Cortex of kidney (tissue), 1 donor: ENCODE measurements around the gene EFNB3.

Experiments used
- DNase-seq: peaks from one replicate; lab custom pipeline; 2025; lab: John Stamatoyannopoulos, UW

The EFNB3 gene, protein sequence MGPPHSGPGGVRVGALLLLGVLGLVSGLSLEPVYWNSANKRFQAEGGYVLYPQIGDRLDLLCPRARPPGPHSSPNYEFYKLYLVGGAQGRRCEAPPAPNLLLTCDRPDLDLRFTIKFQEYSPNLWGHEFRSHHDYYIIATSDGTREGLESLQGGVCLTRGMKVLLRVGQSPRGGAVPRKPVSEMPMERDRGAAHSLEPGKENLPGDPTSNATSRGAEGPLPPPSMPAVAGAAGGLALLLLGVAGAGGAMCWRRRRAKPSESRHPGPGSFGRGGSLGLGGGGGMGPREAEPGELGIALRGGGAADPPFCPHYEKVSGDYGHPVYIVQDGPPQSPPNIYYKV

DNA sequence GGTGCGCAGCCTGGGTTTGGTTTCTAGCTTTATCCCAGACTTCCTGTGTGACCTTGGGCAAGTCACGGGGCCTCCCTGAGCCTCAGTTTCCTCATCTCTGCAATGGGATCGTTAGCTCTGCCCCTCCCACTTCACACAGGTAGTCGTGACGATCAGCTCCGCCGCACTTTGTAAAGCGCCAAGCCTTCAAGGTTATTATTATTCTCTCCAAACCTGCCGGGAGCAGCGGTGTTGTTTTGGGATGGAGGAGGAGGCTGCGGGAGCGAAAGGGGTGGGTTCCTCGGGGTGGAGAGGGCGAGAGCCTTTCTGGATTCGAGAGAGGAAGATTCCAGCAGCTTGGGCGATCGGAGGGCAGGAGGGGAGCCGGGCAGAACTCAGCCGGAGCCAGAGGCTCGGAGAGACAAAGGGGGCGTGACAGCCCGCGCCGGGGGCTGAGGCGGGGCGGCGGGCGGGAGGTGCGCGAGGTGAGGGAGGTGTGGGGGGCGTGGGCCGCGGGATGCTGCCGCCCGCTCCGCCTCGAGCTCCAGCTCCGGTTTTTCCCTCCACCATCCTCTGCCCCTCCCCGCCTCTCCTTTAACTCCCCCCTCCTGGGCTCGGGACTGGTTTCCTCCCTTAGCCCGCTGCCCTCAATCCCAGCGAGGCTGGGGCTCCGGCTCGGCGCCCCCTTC is at the start of gene EFNB3:
EFNB3 (plus strand) TSS at position 602 of the 668 bp plus-strand sequence. CDS start 397 bp downstream, outside the sequence.
- no peak for DNase-seq

DNA sequence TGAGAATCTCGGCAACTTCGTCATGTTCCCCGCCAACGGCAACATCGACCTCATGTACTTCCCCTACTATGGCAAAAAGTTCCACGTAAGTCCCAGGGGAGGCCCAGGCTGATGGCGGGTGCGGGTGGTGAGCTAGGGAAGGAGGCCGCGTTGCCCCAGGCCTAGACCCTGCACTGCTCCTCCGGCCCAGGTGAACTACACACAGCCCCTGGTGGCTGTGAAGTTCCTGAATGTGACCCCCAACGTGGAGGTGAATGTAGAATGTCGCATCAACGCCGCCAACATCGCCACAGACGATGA is 49.5 kb upstream of the EFNB3 start:
- DNase-seq, result no peak

DNA sequence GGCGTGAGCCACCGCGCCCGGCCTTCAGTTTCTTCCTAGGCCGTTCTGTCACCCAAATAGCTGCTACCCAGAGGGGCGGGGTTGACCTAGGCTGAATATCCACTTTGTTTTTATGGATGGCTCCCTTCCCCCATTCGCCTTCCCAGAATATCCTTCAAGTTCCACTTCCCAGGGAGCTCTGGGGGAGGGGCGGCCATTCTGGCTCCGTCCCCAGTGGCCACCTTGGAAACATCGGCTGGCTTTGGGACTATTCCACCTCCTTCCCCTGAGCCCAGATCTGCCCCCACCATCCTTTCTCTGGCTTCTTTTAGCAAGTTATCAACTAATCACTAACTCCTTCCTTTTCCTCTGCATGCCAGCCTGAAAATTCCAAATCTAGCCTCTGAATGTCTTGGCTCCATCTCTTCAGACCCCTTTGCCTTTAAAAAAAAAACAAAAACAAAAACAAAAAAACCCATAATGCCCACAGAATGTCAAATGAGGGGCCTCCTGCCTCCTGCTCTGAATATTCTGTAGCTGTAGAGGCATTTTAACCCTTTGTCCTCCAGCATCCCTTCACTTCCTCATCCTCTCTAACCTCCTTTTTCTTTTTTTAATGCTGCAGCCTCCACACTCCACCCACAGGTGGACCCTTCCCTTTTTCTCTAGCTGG is 47.9 kb upstream of the EFNB3 start:
- no peak for DNase-seq

DNA sequence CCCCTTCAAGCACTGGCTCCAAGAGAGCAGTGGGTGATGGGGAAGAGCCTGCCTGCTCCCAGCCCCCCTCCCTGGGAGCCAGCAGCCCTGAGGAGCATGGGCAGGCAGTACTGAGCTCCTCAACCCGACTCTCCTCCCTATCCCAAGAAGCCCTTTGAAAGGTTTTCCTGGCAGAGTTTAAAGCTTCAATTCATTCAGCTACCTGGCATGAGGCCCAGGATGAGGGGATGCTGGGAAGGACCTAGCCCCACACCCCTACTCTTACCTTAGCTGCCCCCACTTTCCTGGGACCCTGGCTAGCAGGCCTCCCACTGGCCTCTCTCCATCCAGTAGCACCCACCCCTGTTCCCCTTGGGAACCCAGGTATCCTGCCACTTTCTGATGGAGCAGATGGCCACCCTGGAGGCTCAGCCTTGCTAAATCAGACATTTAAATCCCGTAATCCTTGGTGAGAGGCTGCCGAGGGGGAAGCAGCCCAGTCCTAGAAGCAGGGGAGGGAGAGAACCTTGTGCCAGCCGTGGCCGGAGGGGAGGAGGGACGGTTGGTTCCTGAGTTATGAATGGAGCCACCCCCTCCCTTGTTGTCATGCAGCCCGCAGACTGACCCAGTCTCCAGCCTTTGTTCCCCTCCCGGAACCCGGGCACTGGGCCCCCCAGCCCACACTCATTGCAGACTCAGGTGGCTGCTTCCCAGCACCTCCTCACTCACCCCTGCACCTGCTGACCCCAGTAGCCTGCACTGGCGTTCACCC is 37.2 kb upstream of the EFNB3 start:
- no peak for DNase-seq

DNA sequence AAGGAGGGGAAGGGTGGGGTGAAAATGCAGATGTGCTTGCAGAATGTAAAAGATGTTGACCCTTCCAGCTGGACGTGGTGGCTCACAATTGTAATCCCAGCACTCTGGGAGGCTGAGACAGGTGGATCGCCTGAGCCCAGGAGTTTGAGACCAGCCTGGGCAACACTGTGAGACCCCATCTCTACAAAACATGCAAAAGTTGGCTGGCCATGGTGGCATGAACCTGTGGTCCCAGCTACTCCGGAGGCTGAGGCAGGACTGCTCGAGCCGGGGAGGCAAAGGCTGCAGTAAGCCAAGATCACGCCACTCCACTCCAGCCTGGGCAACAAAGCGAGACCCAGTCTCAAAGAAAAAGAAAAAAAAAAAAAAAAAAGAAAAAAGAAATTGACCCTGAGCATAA is 36.5 kb upstream of the EFNB3 start:
- DNase-seq, result no peak

DNA sequence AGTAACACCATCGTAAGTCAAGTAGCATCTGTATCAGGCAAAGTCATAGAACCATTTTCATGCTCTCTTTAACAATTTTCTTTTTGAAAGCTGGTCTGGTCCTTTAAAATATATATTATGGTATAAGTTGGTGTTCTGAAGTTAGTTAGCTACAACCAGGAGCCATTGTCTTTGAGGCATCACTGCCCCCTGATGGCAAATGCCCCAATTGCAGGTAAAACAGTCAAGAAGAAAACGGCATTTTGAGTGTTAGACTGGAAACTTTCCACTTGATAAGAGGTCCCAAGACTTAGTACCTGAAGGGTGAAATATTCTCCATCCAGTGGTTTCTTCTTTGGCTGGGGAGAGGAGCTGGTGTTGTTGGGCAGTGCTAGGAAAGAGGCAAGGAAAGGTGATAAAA is 31.8 kb upstream of the EFNB3 start:
- no peak for DNase-seq

DNA sequence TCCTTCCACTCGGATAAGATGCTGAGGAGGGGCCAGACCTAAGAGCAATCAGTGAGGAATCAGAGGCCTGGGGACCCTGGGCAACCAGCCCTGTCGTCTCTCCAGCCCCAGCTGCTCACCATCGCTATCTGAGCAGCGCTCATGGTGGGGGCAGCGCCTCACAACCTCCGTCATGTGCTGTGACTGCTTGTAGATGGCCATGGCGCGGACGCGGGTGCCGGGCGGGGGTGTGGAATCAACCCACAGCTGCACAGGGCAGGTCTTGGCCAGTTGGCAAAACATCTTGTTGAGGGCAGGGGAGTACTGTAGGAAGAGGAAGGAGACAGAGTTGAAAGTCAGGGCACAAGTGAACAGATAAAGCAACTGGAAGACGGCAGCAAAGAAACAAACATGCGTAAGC is 30.1 kb upstream of the EFNB3 start:
- DNase-seq, result no peak

DNA sequence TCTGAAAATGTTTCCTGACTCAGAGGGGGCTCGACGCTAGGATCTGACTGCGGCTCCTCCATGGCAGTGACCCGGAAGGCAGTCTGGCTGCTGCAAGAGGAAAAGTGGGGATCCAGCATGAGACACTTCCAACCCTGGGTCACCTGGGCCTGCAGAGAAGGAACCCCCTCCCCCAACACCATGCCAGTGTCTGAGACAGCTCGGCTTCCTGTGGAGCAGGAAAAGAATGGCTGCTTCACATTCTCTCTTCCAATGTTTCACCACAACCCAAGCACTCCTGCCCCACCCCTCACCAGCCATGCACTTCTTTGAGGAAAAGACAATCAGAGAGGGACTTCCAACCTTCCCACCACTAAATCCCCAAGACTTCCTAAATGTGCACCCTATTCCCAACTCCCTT is 28.5 kb upstream of the EFNB3 start:
- no peak for DNase-seq

DNA sequence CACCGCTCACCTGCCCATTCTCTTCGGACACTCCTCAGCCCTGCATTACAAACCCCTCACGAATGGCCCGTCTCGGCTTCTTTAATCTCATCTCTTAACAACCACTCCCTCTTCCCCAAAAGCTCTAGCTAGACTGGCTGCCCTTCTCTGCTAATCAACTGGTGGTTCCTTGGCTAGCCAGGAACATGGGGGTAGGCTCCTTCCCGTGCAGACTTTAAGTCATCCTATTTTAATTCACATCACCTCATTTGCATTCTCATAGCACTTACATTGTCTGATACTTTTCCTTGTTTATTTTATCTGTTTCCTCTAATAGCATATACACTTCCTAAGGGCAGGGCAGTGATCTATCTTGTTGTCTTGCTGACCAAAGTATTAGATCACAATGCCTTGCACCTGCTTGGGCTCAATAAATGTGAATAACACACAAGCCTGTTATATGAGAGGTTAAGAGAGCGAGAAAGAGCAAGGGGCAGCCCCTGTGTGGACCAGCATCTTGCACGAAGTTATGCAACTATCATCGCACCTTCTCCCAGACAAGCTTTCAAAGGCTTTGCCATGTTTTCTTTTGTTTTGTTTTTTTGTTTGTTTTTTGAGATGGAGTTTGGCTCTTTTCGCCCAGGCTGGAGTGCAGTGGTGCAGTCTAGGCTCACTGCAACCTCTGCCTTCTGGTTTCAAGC is 27.5 kb upstream of the EFNB3 start:
- no peak for DNase-seq

DNA sequence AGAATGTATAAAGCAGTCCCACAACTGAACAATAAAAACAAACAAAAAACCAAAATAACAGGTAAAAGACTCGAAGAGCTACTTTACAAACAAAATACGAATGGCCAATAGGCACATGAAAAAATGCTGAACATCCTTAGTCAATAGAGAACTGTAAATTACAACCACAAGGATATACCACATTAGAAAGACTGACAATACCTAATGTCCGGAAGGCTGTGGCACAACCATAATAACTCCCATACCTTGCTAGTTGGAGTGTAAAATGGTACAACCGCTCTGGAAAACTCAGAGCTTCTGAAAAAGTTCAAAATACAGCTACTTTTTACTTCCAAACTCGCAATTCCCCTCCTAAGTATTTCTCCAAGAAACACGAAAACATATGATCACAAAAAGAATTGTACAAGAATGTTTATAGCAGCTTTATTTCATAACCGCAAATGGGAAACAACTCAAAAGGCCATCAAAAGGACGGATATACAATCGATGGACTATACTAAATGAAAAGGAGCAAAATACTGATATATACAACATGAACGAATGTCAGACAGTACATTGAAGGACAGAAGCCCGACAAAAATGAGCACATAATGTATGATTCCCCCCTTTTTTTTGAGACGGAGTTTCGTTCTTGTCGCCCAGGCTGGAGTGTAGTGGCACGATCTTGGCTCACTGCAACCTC is 20.0 kb upstream of the EFNB3 start:
- no peak for DNase-seq

DNA sequence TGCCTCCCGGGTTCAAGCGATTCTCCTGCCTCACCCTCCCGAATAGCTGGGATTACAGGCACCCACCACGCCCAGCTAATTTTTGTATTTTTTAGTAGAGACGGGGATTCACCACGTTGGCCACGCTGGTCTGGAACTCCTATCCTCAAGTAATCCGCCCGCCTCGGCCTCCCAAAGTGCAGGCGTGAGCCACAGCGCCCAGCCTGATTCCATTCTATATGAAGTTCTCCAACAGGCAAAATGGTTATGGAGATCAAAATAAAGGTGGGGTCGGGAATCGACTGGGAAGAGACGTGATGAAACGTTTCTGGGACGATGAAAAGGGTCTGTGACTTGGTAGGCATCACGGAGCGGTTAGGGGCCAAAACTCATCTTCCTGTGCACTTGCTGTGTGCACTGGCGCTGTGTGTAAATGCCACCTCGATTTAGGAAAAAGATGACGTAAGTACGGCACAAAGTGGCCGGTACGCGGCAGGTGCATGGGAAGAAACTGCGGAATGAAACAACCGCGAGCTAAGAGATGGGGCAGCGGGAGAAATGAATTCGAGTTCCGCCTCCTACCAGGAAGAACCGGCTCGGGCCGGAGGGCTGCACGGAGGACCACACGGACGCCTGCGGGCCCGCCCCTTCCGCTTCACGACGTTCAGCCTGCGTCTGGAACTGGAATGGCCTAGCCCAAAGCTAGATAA is 19.3 kb upstream of the EFNB3 start:
- peak; percentile 26 for DNase-seq

DNA sequence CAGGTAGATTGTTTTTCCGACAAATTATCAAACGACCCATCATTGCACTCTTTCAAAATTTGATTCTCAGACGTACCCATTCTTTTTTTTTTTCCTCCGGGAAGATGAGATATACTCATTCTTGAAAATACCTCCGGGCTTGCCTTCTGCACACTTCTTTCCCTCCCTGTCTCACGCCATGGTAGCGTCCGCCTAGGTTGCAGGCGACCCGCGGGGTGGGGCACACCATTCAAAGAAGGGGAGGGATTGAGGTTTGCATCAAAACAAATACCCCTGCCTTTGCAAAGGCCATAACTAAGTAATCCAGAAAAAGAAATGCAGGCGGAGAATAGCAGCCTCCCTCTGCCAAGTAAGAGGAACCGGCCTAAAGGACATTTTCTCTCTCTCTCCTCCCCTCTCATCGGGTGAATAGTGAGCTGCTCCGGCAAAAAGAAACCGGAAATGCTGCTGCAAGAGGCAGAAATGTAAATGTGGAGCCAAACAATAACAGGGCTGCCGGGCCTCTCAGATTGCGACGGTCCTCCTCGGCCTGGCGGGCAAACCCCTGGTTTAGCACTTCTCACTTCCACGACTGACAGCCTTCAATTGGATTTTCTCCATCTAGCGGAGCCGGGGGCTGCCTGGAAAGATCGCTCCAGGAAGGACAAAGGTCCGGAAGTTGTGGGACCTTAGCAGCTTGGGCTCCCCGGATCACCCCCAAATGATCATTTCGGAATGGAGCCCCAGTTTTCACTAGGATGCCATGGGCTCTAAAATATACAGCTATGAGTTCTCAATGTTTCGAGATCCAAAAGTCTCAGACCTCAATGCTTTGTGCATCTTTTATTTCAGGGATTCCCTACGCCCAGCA is 18.6 kb upstream of the EFNB3 start:
- DNase-seq, result no peak

DNA sequence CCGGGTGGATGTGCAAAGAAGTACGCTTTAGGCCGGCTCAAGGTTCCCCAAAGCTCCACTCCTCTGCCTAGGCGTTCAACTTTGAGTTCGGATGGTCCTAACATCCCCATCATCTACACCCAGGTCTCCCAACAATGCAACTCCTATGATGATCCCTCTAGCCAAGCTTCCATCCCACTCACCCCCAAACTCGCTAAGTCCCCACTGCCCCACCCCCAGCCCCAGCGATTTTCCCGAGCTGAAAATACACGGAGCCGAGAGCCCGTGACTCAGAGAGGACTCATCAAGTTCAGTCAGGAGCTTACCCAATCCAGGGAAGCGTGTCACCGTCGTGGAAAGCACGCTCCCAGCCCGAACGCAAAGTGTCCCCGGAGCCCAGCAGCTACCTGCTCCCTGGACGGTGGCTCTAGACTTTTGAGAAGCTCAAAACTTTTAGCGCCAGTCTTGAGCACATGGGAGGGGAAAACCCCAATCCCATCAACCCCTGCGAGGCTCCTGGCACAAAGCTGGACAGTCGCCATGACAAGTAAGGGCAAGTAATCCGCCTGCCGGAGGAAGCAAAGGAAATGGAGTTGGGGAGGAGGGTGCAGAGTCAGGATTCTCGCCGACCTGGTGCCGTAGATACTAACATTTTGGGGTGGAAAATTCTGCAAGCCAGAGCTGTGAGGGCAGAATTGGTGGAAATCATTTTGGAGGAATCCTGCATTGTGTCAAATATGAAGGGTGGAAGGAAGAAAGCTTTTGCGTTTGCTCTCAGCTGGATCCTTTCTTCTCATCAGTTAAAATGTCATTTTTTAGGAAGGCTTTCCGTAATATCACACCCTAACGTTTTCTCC is 17.7 kb upstream of the EFNB3 start, which contains the start of gene TP53:
TP53 (minus strand) TSS at position 419 of the 836 bp plus-strand sequence. CDS start 10,896 bp downstream, outside the sequence.
- no peak for DNase-seq

DNA sequence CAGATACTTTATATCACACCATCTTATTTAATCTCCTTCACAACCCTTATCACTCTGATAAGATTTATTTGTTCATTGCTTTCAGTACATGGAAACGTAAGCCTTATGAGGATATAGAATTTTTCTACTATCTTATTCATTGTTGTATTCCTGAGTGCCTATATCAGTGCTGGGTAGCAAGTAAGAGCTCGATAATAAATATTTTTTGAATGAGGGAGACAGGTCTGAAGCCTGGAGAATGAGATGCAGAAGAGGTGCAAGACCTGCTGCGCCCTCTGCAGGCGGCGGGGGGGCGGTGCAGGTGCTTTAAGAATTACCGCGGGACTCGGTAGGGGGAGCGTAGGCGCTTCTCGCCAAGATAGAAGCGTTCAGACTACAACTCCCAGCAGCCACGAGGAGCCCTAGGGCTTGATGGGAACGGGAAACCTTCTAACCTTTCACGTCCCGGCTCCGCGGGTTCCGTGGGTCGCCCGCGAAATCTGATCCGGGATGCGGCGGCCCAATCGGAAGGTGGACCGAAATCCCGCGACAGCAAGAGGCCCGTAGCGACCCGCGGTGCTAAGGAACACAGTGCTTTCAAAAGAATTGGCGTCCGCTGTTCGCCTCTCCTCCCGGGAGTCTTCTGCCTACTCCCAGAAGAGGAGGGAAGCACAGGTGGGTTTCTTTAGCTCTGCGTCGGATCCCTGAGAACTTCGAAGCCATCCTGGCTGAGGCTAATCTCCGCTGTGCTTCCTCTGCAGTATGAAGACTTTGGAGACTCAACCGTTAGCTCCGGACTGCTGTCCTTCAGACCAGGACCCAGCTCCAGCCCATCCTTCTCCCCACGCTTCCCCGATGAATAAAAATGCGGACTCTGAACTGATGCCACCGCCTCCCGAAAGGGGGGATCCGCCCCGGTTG is 16.8 kb upstream of the EFNB3 start, which contains the start of gene WRAP53:
WRAP53 (plus strand) TSS at position 570 of the 900 bp plus-strand sequence; CDS start at position 742, 172 bp downstream.
- DNase-seq, result no peak

DNA sequence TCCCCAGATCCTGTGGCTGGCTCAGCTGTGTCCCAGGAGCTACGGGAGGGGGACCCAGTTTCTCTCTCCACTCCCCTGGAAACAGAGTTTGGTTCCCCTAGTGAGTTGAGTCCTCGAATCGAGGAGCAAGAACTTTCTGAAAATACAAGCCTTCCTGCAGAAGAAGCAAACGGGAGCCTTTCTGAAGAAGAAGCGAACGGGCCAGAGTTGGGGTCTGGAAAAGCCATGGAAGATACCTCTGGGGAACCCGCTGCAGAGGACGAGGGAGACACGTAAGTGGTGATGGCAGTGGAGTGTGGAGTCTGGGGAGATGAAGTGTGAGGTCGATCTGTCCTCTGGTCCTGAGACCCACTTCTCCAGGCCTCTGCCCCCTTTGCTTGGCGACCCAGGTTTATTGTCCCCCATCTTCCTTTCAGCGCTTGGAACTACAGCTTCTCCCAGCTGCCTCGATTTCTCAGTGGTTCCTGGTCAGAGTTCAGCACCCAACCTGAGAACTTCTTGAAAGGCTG is 16.1 kb upstream of the EFNB3 start:
- no peak for DNase-seq

DNA sequence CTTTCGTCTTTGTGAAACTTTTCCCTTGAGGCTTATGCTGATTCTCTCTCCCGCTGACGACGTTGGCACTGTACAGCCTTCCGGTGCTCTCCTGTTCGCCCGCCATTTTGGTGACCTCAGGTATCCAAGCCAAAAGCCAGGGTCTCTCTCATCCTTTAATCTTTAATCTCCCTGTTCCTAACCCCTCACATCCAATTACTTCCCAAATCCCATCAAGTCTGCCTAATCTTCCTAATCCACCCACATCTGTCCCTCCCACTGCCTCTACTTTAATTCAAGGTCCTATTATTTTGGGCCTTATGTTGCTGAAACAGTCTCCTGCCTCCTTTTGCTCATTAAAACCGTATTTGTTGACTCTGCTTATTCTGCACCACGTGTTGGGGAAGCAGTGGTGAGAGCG is 9.4 kb upstream of the EFNB3 start:
- DNase-seq, result no peak

DNA sequence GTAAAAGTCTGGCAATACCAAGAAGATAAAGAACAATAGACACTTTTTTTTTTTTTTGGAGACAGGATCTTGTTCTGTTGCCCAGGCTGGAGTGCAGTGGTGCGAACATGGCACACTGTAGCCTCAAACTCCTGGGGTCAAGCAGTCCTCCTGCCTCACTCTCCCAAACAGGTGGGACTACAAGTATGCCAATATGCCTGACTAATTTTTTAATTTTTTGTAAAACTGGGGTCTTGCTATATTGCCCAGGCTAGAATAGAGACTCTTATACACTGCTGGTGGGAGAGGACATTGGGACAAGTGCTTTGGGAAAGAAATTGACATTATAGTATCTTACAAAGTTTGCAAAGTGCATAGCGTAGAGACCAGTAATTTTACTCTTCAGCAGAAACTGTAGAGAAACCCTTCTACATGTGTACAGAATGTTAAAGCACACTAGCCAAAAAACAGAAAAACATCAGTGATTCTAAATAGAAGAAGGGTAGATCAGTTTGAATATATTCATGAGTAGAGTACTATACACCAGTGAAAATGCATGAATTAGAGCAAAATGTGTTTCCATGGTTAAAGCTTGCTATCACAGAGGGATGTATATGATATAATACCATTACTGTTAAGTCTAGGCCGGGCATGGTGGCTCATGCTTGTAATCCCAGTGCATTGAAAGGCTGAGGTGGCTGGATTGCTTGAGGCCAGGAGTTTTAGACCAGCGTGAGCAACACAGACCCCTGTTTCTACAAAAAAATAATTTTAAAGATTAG is 7.0 kb upstream of the EFNB3 start:
- DNase-seq, result no peak
